Activated CD4-positive, alpha-beta memory T cell treated with anti-CD3 and anti-CD28 coated beads, Interleukin-2, amount 10 ng/mL, durations not matched to agents 7 days and 5 days (primary cell): Measurements from ENCODE around the gene NEMP2. TPM values are rescaled to one million over a fixed set of nuclear protein-coding genes. Genes with fewer than 3 reads are reported as not detected.

Experiments used
- CTCF ChIA-PET: fragments of 350-600 bp; sonication (Branson Sonifier 250); formaldehyde crosslinking; loops from one replicate; lab custom pipeline; 2021; ENCODE audit warnings: antibody characterized with exemption, inconsistent platforms; lab: Charles Lee
- POLR2A ChIA-PET: fragments of 350-600 bp; sonication (Branson Sonifier 250); formaldehyde crosslinking; loops from one replicate; lab custom pipeline; 2021; ENCODE audit warnings: antibody characterized with exemption; lab: Charles Lee
- DNase-seq: peaks from one replicate; pipeline ENCODE4 v3.0.0-alpha.2; 2020
- H3K27ac Mint-ChIP-seq: one replicate; pipeline ENCODE4 v1.8.0; 2021; ENCODE audit warnings: mild to moderate bottlenecking, mixed read lengths
- H3K27me3 Mint-ChIP-seq: one replicate; pipeline ENCODE4 v1.8.0; 2021; ENCODE audit warnings: mixed read lengths
- H3K36me3 Mint-ChIP-seq: one replicate; pipeline ENCODE4 v1.8.0; 2021; ENCODE audit warnings: low read depth, mixed read lengths
- H3K4me1 Mint-ChIP-seq: one replicate; pipeline ENCODE4 v1.8.0; 2021; ENCODE audit warnings: mixed read lengths
- H3K4me3 Mint-ChIP-seq: one replicate; pipeline ENCODE4 v1.8.0; 2021; ENCODE audit warnings: mild to moderate bottlenecking, mixed read lengths
- H3K9me3 Mint-ChIP-seq: one replicate; pipeline ENCODE4 v1.8.0; 2021; ENCODE audit warnings: mixed read lengths
- total RNA-seq, 2 experiments: library from RNA; stranded (reverse); gene quantifications; one replicate each; pipeline ENCODE4 v1.2.3, GENCODE V29; 2021

Gene NEMP2
- total RNA-seq, 2 experiments from 2014 or later: 18.9 to 19.1 TPM

GRCh38 chr2:190529486-190530247, 4.9 kb downstream of the NEMP2 start:
- Mint-ChIP-seq H3K9me3 (no peaks in the 10 kb centered on the region), H3K27me3 (no peaks in the 10 kb centered on the region), H3K36me3 (peaks cover 9% of the 10 kb centered on the region), H3K4me1 (peaks cover 61% of the 10 kb centered on the region), H3K4me3 (no peak overlapping the region), H3K27ac (no peak overlapping the region)
- ChIA-PET POLR2A (interaction anchor here (0.7 to 1.2 kb wide), 2 partner anchors 10 to 12 kb away, joined by 3 read pairs; no protein-coding TSS in a partner anchor), CTCF (interaction anchor here (1.7 kb wide), 1 partner anchor 151 kb away, joined by 4 read pairs; no protein-coding TSS in a partner anchor)
- no peak for DNase-seq

DNA sequence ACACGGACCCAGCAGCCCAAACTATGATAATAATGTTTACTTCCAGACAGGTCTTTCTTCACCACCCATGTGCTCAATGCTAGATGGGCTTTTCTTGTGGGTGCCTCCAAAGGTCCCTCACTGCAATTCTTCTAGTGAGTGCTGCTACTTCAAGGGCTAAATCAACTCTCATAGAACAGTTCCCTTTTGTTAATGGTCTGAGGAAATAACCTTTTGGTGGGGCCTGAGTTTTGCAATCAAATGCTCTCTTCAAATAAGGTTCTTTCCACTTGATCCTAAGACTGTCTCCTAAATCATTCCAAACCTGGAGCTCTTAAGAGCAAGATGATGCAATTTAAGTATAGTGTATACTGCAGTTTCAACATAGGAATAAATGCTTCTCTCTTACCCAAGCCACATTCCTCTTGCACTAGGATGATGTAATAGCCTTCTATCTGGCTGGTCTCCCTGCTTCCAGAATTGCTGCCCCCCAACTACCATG, 6.0 kb downstream of the NEMP2 start:
- ChIA-PET CTCF (interaction anchor here (1.7 kb wide), 1 partner anchor 152 kb away, joined by 4 read pairs; no protein-coding TSS in a partner anchor), POLR2A (interaction anchor here (1.2 kb wide), 1 partner anchor 9 kb away, joined by 3 read pairs; no protein-coding TSS in a partner anchor)
- Mint-ChIP-seq H3K27ac (no peak overlapping the region), H3K27me3 (no peaks in the 10 kb centered on the region), H3K9me3 (no peaks in the 10 kb centered on the region), H3K36me3 (peaks cover 14% of the 10 kb centered on the region), H3K4me1 (peaks cover 58% of the 10 kb centered on the region), H3K4me3 (no peak overlapping the region)
- no peak for DNase-seq

DNA sequence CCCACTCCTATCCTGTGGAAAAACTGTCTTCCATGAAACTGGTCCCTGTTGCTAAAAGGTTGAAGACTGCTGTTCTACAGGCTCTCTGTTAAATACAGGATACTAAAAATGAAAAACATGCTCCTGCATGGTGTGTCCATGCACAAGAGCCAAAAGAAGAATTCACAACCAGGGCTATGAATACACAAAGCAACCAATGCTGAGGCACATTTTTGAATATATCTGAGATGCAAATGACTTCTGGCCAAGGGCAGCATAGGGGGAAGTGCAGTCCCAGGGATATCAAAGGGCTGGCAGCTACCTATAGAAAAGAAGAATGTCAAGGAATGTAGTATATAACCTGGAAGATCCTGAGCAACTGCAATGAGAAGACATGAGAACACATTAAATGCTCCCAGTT, 6.6 kb downstream of the NEMP2 start:
- H3K9me3 Mint-ChIP-seq: no peaks in the 10 kb centered on the region
- CTCF ChIA-PET: no interaction called here
- POLR2A ChIA-PET: no interaction called here
- DNase-seq: no peak
- peaks cover 52% of the 10 kb centered on the region for H3K4me1 Mint-ChIP-seq
- H3K27ac Mint-ChIP-seq: no peak overlapping the region
- H3K4me3 Mint-ChIP-seq: no peak overlapping the region
- peaks cover 14% of the 10 kb centered on the region for H3K36me3 Mint-ChIP-seq
- no peaks in the 10 kb centered on the region for H3K27me3 Mint-ChIP-seq

DNA sequence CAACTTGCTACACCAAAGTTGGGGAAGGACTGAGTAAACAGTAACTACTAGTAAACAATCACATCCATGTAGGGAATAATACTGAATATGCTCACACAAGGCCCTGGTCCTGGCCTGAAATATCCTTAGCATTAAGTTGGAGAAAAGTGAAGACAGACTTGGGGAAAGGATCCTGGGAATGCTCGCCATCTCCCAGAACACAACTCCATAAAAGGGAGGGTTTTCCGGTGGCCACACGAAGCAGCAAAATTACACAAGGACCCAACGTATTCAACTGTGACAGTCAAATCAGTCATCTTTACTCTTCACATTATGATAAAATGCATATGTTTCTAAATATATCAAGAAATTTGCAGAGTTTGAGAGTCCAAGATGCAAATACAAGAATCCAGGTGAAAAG, 7.3 kb downstream of the NEMP2 start:
- H3K4me3 Mint-ChIP-seq: no peak overlapping the region
- H3K9me3 Mint-ChIP-seq: no peaks in the 10 kb centered on the region
- H3K4me1 Mint-ChIP-seq: peaks cover 45% of the 10 kb centered on the region
- H3K27ac Mint-ChIP-seq: no peak overlapping the region
- ChIA-PET POLR2A (no interaction called here), CTCF (no interaction called here)
- peaks cover 14% of the 10 kb centered on the region for H3K36me3 Mint-ChIP-seq
- H3K27me3 Mint-ChIP-seq: no peaks in the 10 kb centered on the region
- no peak for DNase-seq

DNA sequence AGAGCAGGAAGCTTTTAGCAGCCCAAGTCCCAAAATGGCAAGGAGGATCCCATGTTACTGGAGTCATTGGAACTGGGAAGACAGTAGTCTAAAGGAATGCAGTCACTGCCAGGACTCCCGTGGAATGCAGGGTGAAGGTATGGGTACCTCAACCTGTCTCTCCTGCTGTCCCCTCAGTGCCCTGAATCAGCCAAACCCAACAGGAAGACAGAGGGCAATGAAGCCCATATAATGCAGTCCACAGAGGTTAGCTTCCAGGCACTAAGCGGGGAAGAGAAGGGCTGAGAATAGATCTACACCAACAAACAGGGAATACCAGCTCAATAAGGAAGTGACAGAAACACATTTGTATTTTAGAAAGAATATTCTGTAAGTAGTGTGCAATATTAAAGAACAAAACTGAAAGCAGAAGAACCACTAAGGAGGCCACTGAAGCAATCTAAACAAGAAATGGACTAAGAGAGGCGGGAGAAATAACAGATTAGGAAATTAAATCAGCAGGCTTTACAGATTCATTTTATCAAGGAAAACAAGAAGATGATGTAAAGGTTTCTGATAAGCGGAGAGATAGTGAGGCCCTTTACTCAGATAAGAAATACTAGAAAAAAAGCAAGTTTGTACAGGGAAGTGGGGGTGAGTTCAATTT, 8.3 kb downstream of the NEMP2 start:
- CTCF ChIA-PET: no interaction called here

DNA sequence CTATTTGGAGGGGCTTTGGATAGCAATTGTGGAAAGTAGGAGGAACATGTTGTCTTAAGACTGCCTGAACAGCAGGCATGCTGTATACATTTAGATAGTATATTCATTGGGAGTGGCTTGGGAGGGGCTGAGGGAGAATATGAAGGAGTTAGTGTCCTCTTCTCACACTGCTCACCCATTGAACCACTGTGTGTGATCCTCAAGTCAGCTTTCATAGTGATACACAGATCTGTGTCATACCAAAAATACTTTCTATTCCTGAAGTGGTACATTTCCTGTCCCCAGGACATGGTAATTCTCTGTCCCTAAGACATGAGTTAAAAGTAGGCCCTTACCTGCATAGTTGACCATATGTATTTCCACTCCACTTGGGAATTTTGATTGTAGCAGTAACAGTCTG, 9.6 kb downstream of the NEMP2 start:
- CTCF ChIA-PET: no interaction called here
- Mint-ChIP-seq H3K36me3 (peaks cover 28% of the 10 kb centered on the region), H3K27me3 (no peaks in the 10 kb centered on the region), H3K27ac (no peak overlapping the region), H3K4me1 (peaks cover 49% of the 10 kb centered on the region), H3K9me3 (no peaks in the 10 kb centered on the region), H3K4me3 (no peak overlapping the region)
- no peak for DNase-seq
- POLR2A ChIA-PET: no interaction called here

More for the DNA sequence above, 8.3 kb downstream of the NEMP2 start:
- no peak for DNase-seq
- H3K27ac Mint-ChIP-seq: no peak overlapping the region
- peaks cover 47% of the 10 kb centered on the region for H3K4me1 Mint-ChIP-seq
- no peaks in the 10 kb centered on the region for H3K27me3 Mint-ChIP-seq
- H3K4me3 Mint-ChIP-seq: no peak overlapping the region
- peaks cover 16% of the 10 kb centered on the region for H3K36me3 Mint-ChIP-seq
- POLR2A ChIA-PET: no interaction called here
- H3K9me3 Mint-ChIP-seq: no peaks in the 10 kb centered on the region

DNA sequence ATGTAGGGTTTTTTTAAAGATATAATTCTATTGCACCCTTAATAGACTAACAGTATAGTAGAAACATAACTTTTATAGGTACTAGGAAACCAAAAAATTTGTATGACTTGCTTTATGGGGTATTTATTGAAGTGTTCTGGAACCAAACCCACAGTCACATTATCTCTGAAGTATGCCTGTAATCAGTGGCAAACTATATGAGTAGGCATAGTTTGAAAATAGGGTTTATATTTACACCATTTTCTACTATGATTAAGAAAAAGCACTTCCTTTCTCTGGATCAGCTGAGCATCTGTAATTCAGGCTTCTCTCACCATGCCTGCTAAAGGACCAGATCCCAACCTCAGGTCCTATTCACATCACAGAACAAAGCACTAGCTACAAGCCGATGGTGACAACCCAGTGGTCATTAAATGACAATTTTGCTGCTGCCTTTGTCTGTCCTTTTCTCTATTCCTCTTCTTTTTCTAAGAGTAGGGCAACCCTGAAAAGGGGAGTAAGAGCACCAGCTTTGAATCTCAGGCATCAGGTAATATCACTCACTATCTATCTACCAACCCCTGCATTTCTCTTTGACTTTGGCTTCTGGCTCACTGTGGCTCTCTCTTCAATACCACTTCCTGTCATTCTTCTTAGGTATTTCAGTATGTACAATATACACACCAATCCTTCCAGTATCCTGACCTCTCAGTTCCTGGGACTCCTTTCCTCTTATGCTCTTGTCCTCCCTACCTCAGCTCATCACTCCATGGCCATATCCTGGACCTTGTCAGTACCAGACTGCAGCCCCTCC, 14.4 kb downstream of the NEMP2 start:
- no peaks in the 10 kb centered on the region for H3K27me3 Mint-ChIP-seq
- ChIA-PET POLR2A (interaction anchor here (0.7 to 1.6 kb wide), 3 partner anchors 9 to 13 kb away, joined by 3 to 26 read pairs (median 3); partner anchors contain the start of gene NEMP2), CTCF (interaction anchor here (0.9 kb wide), 1 partner anchor 9 kb away, joined by 3 read pairs; no protein-coding TSS in a partner anchor)
- peak overlapping the region; percentile 48 for H3K27ac Mint-ChIP-seq
- no peak for DNase-seq
- H3K9me3 Mint-ChIP-seq: no peaks in the 10 kb centered on the region
- peaks cover 42% of the 10 kb centered on the region for H3K4me1 Mint-ChIP-seq
- no peak overlapping the region for H3K4me3 Mint-ChIP-seq
- peaks cover 35% of the 10 kb centered on the region for H3K36me3 Mint-ChIP-seq

DNA sequence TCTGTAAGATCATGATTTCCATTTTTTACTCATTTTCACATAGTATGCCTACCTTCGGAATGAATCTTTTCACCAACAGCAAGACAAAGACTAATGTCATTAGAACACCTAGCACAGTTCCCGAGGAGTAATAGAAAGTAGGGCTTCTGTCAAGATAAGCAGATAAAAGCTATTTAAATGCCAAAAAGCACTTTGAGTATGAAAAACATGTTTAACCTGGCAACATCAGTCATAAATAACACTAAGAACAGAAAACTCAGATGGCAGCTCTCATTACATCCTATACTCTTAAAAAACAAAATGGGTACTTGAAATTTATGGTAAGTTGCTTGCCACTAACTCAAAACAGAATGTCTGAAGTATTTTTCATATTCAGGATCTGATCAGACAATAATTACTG, 17.1 kb downstream of the NEMP2 start:
- no peak for DNase-seq
- Mint-ChIP-seq H3K4me1 (peaks cover 40% of the 10 kb centered on the region), H3K9me3 (no peaks in the 10 kb centered on the region), H3K27me3 (no peaks in the 10 kb centered on the region), H3K36me3 (peaks cover 40% of the 10 kb centered on the region), H3K27ac (no peak overlapping the region), H3K4me3 (no peak overlapping the region)
- CTCF ChIA-PET: no interaction called here
- POLR2A ChIA-PET: interaction anchor here (1.4 to 2.0 kb wide), 2 partner anchors 12 to 16 kb away, joined by 3 to 19 read pairs; partner anchors contain the start of gene NEMP2

DNA sequence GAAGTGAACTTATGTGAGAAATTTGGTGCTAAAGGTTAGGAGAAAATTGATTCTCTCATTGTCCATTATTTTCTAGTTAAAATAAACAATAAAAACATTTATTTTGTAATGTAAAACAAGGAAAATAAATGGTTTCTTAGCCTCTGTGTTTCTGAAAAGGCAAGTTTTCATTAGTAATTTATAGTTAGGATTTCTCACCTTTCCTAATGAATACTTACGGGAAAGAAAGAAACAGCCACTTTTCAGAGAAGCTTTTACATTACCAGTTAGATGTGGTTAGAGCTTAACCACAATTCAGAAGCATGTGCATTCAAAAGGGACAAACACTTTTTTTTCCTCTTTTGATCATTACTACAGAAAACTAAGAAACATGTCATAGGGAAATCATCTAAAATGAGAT, 18.8 kb downstream of the NEMP2 start:
- ChIA-PET CTCF (no interaction called here), POLR2A (interaction anchor here (0.9 to 3.1 kb wide), 2 partner anchors 18 to 100 kb away, joined by 3 to 29 read pairs; partner anchors contain the start of gene NEMP2)
- Mint-ChIP-seq H3K9me3 (no peaks in the 10 kb centered on the region), H3K27me3 (no peaks in the 10 kb centered on the region), H3K27ac (peak overlapping the region; percentile 54), H3K4me3 (no peak overlapping the region), H3K36me3 (peaks cover 33% of the 10 kb centered on the region), H3K4me1 (peaks cover 28% of the 10 kb centered on the region)
- DNase-seq: no peak

GRCh38 chr2:190514676-190515075, 19.8 kb downstream of the NEMP2 start:
- ChIA-PET POLR2A (interaction anchor here (3.1 kb wide), 1 partner anchor 19 kb away, joined by 29 read pairs; the partner anchor contains the start of gene NEMP2), CTCF (no interaction called here)
- no peak overlapping the region for H3K4me3 Mint-ChIP-seq
- H3K27ac Mint-ChIP-seq: no peak overlapping the region
- no peaks in the 10 kb centered on the region for H3K27me3 Mint-ChIP-seq
- no peaks in the 10 kb centered on the region for H3K9me3 Mint-ChIP-seq
- H3K4me1 Mint-ChIP-seq: peaks cover 20% of the 10 kb centered on the region
- DNase-seq: no peak
- H3K36me3 Mint-ChIP-seq: peaks cover 29% of the 10 kb centered on the region

GRCh38 chr2:190513877-190514276, 20.6 kb downstream of the NEMP2 start:
- CTCF ChIA-PET: no interaction called here
- DNase-seq: no peak
- H3K9me3 Mint-ChIP-seq: no peaks in the 10 kb centered on the region
- no peak overlapping the region for H3K27ac Mint-ChIP-seq
- POLR2A ChIA-PET: interaction anchor here (3.1 kb wide), 1 partner anchor 20 kb away, joined by 29 read pairs; the partner anchor contains the start of gene NEMP2
- H3K4me3 Mint-ChIP-seq: no peak overlapping the region
- no peaks in the 10 kb centered on the region for H3K27me3 Mint-ChIP-seq
- peaks cover 17% of the 10 kb centered on the region for H3K4me1 Mint-ChIP-seq
- peaks cover 34% of the 10 kb centered on the region for H3K36me3 Mint-ChIP-seq

DNA sequence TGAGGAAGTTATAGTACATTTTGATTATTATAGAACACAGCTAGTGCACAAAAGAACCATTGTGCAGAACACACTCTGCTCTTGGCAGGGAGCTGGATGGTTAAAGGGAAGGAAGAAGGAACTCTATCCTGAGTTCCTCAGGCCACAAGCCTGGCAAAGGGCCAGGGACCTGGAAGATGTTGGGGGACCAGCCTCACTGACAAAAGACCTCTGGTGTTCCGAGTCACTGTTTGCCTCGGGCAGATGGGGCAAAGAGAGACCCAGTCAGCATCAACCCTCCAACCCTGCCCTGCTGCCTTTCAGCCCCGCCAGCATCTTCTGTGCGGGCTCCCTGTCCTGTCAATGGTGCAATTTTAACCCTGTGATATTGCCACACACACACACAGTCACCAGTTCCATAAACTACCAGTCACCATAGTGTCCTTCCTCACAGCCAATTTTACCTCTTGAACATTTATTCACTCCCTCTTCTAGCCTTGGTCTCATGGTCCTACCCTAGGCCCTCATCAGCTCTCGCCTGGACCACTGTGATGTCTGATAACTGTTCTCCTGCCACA, 21.9 kb downstream of the NEMP2 start:
- Mint-ChIP-seq H3K9me3 (no peaks in the 10 kb centered on the region), H3K27me3 (no peaks in the 10 kb centered on the region), H3K27ac (no peak overlapping the region), H3K4me3 (no peak overlapping the region), H3K4me1 (peaks cover 17% of the 10 kb centered on the region), H3K36me3 (peaks cover 28% of the 10 kb centered on the region)
- ChIA-PET POLR2A (interaction anchor here (2.0 kb wide), 1 partner anchor 21 kb away, joined by 8 read pairs; the partner anchor contains the start of gene NEMP2), CTCF (interaction anchor here (0.6 kb wide), 1 partner anchor 20 kb away, joined by 3 read pairs; no protein-coding TSS in a partner anchor)
- DNase-seq: no peak
